LHCN-M2 (cell line): ENCODE data around the gene COPG2. TPM values are rescaled to one million over a fixed set of nuclear protein-coding genes. Genes with fewer than 3 reads are reported as not detected.
"Not testable (repeated sequence)": the region's sequence is repeated elsewhere in the genome, so short reads cannot be mapped to it uniquely, and the experiment has no call there.

Source experiments
- DNase-seq: peaks from one replicate; pipeline ENCODE4 v3.0.0-alpha.2; 2012; ENCODE audit warnings: low read depth
- total RNA-seq: library from RNA; depleted of rRNA; stranded (reverse); fragments of >200 nt; gene quantifications from 2 replicates; pipeline ENCODE4 v1.2.3, GENCODE V29; 2014

The COPG2 gene
- total RNA-seq, 1 experiment from 2014 or later, result 54.0 TPM

- DNase-seq, result peak; percentile 96
Observed at GRCh38 chr7:130649004-130649790, 19.4 kb downstream of the COPG2 start.

- DNase-seq, result no peak
Observed at GRCh38 chr7:130648580-130648979, 20.0 kb downstream of the COPG2 start.

- peak; percentile 11 for DNase-seq
Observed at GRCh38 chr7:130642383-130642782, 26.2 kb downstream of the COPG2 start.

GRCh38 chr7:130641497-130641896, 27.1 kb downstream of the COPG2 start:
- peak; percentile 66 for DNase-seq

GRCh38 chr7:130641040-130641439, 27.5 kb downstream of the COPG2 start:
- peak; percentile 15 for DNase-seq

- DNase-seq, result no peak
Observed at GRCh38 chr7:130639388-130639787, 29.2 kb downstream of the COPG2 start.

- DNase-seq, result peak; percentile 82
Observed at GRCh38 chr7:130632111-130632510, 36.4 kb downstream of the COPG2 start.

GRCh38 chr7:130628901-130629300, 39.6 kb downstream of the COPG2 start:
- DNase-seq, result no peak

- DNase-seq, result no peak
Observed at GRCh38 chr7:130627775-130628174, 40.8 kb downstream of the COPG2 start.

- peak; percentile 60 for DNase-seq
Observed at GRCh38 chr7:130622866-130623265, 45.7 kb downstream of the COPG2 start.

- no peak for DNase-seq
Observed at GRCh38 chr7:130615583-130615982, 53.0 kb downstream of the COPG2 start.

GRCh38 chr7:130614449-130614848, 54.1 kb downstream of the COPG2 start:
- no peak for DNase-seq

- no peak for DNase-seq
Observed at GRCh38 chr7:130611218-130611617, 57.3 kb downstream of the COPG2 start.

- not testable (repeated sequence) for DNase-seq
Observed at GRCh38 chr7:130607066-130607465, 61.5 kb downstream of the COPG2 start.

- no peak for DNase-seq
Observed at GRCh38 chr7:130606161-130606560, 62.4 kb downstream of the COPG2 start.

- DNase-seq, result no peak
Observed at GRCh38 chr7:130598056-130598455, 70.5 kb downstream of the COPG2 start.

- DNase-seq, result peak; percentile 74
Observed at GRCh38 chr7:130595986-130596385, 72.6 kb downstream of the COPG2 start.

- DNase-seq, result peak; percentile 16
Observed at GRCh38 chr7:130593033-130593432, 75.5 kb downstream of the COPG2 start.

- not testable (repeated sequence) for DNase-seq
Observed at GRCh38 chr7:130591464-130591863, 77.1 kb downstream of the COPG2 start.

- not testable (repeated sequence) for DNase-seq
Observed at GRCh38 chr7:130585932-130586331, 82.6 kb downstream of the COPG2 start.

- DNase-seq, result not testable (repeated sequence)
Observed at GRCh38 chr7:130575110-130575509, 93.4 kb downstream of the COPG2 start.

- DNase-seq, result not testable (repeated sequence)
Observed at GRCh38 chr7:130570144-130570543, 98.4 kb downstream of the COPG2 start.

GRCh38 chr7:130566898-130567280, 101.7 kb downstream of the COPG2 start:
- DNase-seq, result no peak
